Measurements from ENCODE around the gene RGL4.

RGL4 gene

DNA sequence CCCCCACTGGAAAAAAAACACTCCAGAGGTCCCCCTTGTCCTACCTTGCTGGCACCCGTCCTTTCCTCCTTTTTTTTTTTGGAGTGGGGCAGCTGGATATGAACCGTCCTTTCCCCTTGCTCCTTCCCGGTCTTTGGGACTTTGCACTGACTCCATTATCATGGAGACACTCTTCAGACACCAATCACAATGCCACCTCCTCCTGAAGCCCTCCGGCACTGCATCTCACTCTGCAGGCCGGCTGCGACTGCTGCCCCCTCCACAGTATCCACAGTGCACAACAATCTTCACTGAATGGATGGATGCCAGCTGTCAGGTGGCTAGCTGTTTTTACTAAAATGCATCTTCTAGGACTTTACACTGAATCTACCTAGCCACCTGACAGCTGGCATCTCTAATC is 12.7 kb upstream of the RGL4 start:
- DNase-seq: no peak

DNA sequence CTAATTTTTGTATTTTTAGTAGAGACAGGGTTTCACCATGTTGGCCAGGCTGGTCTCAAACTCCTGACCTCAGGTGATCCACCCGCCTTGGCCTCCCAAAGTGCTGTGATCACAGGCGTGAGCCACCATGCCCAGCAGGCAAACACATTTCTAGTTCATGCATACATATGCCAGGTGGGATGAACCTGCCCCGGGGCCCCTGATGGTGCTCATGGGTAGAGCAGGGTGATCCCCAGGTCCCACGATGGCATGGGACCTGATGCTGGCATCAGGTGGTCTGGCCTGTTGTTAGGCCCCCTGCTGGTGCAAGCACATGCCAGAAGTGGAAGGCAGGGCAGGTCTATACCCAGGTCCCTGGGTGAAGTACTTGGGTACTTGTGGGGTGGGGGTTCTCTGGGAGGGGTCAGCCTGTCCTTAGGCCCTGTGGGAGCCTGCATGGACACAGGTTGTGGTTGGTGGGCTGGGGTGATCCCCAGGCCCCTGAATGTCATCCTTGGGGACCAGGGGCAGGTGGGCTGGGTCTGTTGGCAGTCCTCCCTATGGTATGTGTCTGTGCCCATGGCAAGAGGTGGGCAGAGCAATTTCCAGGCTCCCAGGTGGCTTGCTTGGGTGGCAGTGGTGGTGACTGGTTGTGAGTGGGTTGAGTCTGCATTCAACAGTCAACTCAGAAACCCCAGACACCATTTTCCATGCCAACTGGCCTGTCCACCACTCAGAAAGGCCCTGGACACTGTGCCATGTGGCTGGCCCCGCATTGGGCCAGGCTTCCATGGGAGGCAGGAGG is 9.6 kb upstream of the RGL4 start:
- DNase-seq: no peak

DNA sequence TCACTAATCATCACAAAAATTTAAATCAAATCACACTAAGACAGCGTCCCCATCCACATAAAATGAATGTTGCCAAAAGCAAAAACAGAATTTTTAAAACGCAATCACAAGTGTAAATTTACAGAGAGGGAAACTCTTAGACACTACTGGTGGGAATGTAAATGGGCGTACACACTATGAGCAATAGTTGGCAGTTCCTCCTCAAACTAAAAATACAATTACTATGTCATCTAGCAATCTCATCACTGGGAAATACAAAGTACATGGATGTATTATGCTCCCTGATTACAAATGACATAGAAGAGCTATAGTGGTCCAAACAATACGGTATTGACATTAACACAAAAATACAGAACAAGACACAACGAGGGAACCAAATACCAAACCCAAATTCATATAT is 8.7 kb upstream of the RGL4 start:
- DNase-seq: no peak

DNA sequence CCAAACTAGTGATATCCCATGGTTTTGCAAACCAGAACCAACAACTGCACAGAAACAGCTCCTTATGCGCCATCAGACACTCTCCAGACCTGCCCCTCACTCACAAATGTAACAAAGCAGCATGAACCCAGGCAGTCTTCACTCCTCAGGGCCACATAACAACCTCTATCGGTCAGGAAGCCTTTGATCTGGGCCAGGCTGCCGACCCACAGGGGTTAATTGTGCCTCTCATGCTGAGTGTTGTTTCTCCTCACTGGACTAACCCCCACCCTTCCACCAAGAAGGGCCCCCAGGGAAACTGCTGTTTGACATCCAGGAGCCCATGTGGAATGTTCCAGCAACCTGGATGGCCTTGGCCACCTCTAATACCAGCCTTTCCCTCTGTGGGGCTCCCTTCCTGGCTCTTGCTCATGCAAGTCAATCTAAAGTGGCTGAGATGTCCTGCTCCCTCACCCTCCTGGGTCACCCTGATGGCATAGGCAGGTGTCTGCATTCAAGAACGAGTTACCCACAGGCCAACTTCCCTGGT is 7.9 kb upstream of the RGL4 start:
- no peak for DNase-seq

DNA sequence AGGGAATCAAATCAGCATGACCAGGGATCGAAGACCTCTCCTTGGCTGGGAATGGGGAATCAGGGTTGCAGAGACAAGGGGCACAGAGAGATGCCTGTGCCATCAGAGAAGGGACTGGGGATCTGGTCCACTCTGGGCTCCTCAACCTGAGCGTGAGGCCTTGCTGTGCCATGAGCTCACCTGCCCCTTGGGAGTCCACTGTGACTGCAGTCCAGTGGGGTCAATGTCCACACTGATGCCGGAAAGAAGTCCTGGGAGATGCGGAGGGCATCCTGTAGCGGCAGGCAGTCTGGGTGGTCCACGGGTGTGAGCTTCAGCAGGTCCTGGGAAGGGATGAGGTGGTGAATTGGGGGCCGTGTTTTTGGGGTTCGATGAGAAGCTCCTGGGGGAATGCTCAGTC is 7.3 kb upstream of the RGL4 start:
- no peak for DNase-seq

DNA sequence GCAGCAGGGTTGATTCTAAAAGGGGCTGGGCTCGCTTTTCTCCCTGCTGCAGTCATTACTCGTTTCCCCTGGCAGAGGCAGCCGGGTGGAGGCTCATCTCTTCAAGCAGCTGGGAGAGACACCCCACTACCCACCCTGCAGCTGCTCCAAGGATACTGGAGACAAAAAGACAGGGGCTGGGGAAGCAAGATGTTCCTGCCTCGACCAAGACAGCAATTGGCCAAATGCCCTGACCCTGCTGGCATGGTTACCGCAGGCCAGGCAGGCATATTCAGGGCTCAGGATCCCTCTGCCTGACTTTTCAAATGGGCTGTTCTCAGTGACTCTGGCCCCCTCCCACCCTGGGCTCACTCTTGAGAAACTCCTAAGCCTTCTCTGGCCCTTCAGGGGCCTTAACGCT is 6.8 kb upstream of the RGL4 start:
- peak in 3 of 56 donors; percentile 4 to 14 (median 9) for DNase-seq

DNA sequence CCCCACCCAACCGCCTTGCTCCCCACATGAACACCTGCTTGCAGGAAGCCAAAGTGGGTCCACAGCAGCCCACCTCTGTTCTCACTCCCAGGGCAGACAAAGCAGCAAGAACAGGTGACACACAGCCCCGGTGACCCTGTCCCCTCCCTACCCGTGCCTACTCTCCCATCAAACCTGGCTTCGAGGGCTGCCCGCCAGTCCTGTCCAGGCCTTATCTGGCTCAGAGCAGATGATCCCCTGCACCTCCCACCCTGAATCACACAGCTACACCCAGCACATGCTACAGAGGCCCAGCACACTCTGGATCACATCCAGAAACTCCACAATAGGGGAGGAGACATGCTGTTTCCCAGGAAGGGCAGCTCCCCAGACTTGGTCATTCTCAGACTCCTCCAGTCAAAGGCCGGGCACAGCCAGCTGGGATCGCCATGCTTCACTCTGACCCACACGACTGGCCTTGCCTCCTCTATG is 6.2 kb upstream of the RGL4 start:
- no peak for DNase-seq

DNA sequence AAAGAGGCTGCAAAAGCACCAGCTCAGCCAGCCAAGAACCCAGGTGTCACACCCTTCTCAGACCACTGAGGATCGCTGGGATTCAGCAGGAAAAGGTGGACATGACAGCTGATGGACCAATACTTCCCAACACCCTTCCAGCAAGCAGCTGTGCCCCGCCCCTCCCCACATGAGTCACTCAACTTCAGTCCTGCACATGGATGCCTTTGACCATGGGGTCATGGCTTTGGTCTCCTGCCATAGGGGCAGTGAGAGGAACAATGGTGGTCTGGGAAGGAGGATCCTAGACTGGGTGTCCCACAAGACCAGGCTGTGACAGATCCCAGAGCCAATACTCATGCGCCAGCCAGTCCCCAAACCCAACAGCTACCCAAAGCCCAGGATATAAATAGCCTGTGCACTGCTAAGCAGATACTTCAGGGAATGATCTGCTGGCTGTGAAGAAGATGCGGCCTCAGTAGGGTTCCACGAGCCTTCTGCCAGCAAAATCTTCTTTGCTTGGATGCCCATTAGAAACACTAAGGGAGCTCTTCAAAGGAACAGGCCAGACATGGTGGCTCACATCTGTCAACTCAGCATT is 5.5 kb upstream of the RGL4 start:
- DNase-seq: no peak

DNA sequence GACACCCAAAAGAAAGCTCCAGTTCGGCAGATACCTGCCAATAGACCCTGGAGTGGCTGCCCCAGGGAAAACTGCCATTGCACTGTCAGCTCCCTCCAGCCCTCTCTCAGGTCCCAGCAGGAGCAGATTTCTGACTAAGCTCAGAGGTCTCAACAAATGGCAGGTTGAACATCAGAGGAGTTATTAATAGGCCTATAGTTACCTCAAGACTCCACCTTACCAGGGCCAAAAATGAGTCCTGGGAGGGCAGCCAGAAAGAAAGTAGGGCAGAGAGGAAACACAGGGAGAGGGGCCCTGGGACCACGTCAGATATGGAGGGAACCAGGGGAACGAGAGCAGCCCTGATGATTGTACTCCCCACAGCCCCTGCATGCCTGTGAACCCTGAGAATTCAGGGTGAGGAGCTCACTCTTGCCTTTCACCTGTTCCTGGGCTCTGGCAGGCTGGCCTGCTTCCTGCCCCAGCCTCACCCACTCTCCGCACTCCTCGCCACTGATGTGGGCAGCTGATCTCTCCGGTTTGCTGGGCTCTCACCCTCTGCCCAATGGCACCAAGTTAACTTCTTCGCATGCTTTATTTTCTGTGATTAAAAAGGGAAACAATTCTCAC is 4.3 kb upstream of the RGL4 start:
- no peak for DNase-seq

DNA sequence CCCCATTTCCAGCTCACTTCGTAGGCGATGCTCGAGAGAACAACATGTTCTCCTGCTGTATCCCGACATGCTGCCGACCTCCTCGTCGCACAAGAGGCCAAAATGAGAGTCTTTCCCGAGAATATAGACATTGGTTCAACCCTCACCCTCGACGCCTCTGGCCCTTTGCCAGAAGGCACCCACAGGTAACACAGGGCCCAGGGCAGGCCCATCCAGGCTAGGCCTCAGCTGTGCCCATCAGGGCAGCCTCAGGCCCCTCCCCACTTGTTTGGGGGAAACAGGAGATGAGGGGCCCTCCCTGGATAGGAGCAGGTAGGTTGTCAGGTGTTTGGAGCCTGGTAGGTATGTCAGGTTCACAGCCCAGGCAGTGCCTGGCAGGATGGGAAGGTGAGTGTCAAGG is 2.7 kb upstream of the RGL4 start:
- DNase-seq: no peak

DNA sequence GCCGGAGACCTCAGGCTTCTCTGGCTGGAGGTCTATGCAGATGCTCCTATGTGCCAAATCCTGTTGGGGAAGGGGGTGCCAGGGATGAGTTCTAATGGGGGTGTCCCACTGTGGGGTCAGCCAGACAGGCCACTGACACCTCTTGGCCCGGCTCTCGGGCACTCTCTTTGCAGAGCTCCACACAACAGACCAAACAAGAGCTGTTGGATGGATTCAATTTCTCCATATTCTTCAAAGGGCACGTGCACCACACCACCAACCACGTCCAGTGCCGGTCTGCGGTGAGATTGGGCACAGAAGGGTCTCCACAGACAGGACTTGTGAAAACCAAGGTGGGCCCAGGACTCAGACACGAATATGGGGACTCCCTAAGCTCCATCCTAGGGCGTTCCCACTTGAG is 2.2 kb upstream of the RGL4 start:
- DNase-seq: no peak

DNA sequence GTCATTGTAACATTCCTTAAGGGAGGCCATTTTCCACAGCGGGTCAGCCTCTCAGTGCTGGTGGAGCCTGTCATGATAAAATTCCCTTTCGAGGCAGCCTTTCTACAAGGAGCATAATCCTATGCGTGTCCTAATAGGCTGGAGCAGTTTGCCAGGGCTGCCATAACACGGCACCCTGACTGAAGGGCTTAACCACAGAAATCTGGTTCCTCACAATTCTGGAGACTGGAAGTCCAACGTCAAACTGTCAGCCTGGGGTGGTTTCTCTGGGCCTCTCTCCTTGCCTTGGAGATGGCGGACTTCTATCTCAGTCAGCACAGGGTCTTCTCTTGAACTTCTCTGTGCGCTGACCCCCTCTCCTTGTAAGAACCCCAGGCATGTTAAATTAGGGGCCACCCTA is 1.4 kb upstream of the RGL4 start:
- DNase-seq: no peak

DNA sequence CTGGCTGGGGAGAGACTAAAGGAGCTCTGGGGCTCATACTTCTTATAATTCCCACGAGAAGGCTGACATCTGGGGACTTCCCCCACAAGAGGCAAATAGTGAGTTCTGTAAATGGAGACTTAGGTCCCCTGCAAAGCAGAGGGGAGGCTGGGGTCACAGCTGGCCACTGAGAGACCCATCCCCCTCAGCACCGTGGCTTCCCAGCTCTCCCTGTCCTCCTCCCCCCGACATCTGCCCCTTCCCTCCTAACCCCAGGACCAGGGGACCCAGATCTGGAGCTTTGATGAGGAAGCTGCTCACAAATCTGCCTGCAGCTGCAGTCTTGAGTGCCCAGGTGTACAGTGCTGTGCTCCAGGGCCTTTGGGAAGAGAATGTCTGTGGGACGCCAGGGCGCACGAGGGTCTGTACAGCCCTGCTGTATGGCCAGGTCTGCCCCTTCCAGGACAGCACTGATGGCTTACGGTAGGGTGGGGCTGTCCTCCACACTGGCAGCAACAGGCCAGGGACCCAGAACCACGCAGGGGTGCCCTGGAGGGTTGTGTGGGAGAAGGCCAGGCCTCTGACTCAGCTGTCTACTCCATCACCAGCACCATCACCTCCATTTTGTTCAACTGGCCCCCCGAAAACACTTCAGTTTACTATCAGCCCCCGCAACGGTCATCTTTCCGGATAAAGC is 1.1 kb downstream of the RGL4 start:
- DNase-seq: no peak

DNA sequence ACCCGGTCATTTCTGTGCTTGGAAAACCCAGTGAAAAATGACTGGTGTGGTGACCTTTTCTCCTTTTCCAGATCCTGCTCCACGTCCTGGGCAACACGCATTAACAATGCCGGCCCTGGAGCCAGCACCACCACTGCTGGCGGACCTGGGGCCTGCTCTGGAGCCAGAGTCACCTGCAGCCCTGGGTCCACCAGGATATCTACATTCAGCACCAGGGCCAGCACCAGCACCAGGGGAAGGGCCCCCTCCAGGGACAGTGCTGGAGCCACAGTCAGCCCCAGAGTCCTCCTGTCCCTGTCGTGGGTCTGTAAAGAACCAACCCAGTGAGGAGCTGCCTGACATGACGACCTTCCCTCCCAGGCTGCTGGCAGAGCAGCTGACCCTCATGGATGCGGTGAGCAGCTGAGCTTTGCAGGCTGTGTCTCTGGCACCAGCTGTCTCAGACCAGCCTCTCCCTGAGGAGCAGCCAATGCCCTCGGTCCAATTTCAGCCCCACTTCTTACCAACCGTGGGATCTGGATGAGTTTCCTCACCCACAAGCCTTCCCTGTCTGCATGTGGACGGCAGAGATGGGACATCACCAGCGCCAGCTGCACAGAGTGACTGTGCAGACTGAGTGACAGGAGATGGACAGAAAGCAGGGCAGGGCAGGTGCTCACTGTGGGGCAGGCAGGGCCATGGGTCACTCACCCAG is 1.9 kb downstream of the RGL4 start:
- no peak for DNase-seq

DNA sequence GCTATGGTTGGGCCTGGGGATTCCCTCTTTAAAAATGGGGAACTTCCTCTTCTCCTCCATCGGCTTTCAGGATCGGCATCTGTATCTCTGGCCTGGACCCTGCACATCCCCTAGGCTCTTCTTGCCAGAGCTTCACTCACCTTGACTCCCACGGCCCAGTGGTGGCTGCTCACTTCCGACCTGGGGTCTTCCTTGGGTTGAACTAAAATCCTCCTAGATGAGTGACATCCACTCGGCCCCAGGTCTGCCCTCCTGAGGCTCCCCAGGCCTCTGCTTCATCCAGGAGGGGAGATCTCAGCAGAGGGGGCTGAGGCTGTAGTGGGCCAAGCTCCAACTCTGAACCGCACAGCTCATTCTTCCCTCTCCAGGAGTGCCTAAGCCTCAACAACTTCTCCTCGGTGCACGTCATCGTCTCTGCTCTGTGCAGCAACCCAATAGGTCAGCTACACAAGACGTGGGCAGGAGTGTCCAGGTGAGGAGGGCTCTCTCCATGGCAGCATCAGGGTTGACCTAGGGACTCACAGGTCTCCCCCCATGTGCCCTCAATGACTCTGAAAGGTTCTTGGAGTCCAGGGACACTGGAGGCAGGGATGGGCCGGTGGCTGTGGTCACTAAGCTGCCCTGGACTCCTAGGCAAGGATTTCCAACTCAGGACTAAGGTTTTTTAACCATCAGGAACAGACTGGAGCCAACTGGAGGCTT is 3.3 kb downstream of the RGL4 start:
- DNase-seq: no peak

DNA sequence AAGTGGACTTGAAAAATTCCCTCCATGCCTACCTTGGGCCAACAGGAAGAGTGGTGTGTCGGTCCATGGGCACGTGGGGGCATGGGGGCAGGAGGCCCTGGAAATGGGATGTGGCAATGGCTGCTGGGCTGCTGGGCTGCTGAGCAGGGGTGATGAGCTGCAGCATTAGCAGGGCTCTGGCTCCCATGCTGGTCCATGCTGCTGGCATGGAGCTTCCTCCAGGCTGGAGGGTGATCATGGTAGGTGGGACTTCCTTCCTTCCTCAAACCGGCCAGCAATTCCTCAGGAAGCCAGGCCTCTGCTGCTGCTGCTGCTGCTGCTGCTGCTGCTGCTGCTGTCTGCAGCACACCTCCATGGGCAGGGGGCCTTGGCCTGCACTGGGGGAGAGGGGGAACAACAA is 4.3 kb downstream of the RGL4 start:
- DNase-seq: no peak

DNA sequence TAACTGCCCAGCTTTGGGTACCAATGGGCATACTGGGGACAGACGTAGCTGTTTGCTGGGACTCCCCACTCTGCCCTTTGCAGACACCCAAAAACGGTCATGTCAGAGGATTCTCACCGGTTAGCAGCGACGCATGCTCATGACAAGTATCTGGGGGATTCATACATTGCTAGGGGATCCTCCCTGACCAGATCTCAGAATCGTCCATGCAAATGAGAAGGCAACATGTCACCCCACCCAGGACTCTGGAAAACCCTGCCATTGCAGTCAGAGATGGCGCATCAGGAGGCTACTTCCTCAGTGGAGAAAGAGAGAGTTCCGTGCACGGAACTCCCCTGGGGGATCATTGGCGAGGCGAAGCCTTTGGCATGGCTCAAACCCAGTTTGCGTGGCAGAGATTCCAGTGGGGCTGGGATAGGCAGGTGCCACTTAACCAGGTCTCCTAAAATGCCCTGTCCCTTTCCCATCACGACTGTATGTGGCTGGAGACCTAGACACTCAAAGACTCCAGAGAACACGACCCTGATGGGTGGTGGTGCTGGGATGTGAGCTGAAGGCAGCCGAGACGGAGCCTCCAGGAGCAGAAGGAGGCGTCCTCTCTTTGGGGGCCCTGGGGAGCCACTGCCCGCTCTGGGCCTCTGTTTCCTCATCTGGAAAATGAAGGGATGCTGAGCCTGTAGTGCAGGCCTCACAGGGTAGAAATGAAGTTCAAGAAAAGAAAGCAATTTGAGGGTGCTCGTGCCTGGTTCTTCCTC is 4.9 kb downstream of the RGL4 start:
- DNase-seq: no peak

DNA sequence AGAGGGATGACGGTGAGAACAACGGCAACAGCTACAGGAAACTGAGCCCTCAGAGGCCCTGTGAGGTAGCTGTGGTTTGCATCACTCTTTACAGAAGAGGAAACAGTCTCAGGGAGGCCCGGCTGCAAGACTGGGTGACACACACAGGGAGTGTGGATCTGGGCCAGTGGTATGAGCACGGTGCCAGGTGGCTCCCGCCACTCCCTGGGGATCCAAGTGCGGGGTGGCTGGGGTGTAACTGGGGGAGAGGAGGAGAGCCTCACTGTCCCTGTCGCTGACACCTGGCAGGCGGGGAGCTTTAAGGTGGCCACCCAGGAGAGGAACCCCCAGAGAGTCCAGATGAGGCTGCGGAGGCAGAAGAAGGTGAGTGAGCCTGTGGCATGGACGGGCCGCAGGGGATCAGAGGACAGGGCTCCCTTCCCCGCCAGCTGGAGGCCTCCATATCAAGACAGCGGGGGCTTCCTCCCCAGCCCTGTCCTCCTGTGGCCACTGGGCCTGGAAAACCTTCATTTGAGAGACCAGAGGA is 5.6 kb downstream of the RGL4 start:
- DNase-seq: no peak

Data from nucleus accumbens (tissue), 56 donors.